ENCODE data around the gene DNASE2B. TPM values are rescaled to one million over a fixed set of nuclear protein-coding genes. Genes with fewer than 3 reads are reported as not detected.

Gene DNASE2B
- total RNA-seq, 1 experiment from 2014 or later, result not detected

- DNase-seq (ENCODE audit: low spot score), result no peak
These were observed 54.2 kb downstream of the DNASE2B start for GRCh38 chr1:84452436-84452835.

GRCh38 chr1:84462118-84462517 is 63.8 kb downstream of the DNASE2B start:
- DNase-seq (ENCODE audit: low spot score), result no peak

Other genes starting within 250 kb of the DNASE2B start
- 0.29 and 2.3 TPM in 2 replicates for gene SAMD13, start 96.8 kb upstream of the DNASE2B start, total RNA-seq (2014; rRNA removed; shearing (Covaris generic))
- 48.1 and 49.5 TPM in 2 replicates for gene RPF1, start 80.8 kb downstream of the DNASE2B start, total RNA-seq (2014; rRNA removed; shearing (Covaris generic))
- gene SPATA1, start 107.9 kb downstream of the DNASE2B start, total RNA-seq (2014; rRNA removed; shearing (Covaris generic)), result 0.17 TPM in 1 of 2 replicates, not detected in the other
- gene GNG5, start 108.1 kb downstream of the DNASE2B start, total RNA-seq (2014; rRNA removed; shearing (Covaris generic)), result 52.2 and 57.3 TPM in 2 replicates
- gene CTBS, start 176.0 kb downstream of the DNASE2B start, total RNA-seq (2014; rRNA removed; shearing (Covaris generic)), result 11.3 and 15.2 TPM in 2 replicates